ENCODE data around the gene GATB. TPM values are rescaled to one million over a fixed set of nuclear protein-coding genes. Genes with fewer than 3 reads are reported as not detected.

The GATB gene
- polyA plus RNA-seq, 1 donor (not counting 4 experiments of a cell fraction or from before 2014, with no cell fraction given) = 31.0 TPM

DNA sequence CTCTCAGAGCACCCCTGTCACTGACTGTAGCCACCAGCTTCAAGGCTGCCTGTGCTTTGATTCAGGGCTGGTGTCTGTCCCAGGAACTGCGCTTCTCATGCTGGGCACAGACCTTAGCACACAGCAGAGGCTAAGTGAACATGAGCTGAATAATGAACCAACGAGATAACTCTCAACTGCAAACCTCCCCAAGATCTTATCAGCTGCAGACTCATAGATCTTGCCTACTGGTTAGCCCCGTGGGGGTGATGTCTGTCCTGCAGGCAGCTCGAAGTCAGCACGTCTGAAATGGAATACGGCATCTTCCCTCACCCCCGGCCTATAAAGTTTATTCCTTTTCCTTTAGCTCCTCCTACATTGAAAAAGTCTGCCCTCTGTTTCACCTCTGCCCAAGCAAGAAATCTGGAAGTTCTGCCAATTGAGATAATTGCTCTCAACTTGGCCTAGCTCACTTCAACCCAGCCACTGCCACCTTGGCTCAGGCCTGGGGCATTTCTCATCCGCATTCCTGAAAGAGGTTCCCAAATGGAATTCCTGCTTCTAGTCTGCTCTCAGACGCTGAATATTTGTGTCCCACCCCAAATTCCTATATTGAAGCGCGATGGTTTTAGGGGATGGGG is 73.7 kb downstream of the GATB start:
- no peak for DNase-seq (ENCODE audit: low read depth, low spot score)
- no peak for TF ChIP-seq EZH2 (IDR thresholded peaks at IDR 0.05; ENCODE audit: low read length)
- TF ChIP-seq, protein P1, sequence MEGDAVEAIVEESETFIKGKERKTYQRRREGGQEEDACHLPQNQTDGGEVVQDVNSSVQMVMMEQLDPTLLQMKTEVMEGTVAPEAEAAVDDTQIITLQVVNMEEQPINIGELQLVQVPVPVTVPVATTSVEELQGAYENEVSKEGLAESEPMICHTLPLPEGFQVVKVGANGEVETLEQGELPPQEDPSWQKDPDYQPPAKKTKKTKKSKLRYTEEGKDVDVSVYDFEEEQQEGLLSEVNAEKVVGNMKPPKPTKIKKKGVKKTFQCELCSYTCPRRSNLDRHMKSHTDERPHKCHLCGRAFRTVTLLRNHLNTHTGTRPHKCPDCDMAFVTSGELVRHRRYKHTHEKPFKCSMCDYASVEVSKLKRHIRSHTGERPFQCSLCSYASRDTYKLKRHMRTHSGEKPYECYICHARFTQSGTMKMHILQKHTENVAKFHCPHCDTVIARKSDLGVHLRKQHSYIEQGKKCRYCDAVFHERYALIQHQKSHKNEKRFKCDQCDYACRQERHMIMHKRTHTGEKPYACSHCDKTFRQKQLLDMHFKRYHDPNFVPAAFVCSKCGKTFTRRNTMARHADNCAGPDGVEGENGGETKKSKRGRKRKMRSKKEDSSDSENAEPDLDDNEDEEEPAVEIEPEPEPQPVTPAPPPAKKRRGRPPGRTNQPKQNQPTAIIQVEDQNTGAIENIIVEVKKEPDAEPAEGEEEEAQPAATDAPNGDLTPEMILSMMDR (optimal IDR thresholded peaks at IDR 0.05 in 1 of 3, IDR thresholded peaks at IDR 0.05 in 1 of 3, conservative IDR thresholded peaks at IDR 0.05 in 1 of 3; ENCODE audit: extremely low read depth in 1 of 3, insufficient read depth in 2 of 3, low read length in 3 of 3) = no peak
- no peaks in the 10 kb centered on the region for H3K79me2 ChIP-seq (ENCODE audit: control insufficient read depth, insufficient read depth, low read length)
- no peak overlapping the region for H3K4me2 ChIP-seq (ENCODE audit: control insufficient read depth, extremely low read depth, insufficient read depth, low read depth, low read length)
- H2AFZ ChIP-seq (ENCODE audit: control insufficient read depth, low read length) = no peak overlapping the region
- H3K36me3 ChIP-seq (ENCODE audit: control insufficient read depth in 2 of 2, extremely low read depth in 1 of 2, insufficient read depth in 2 of 2, low read length in 2 of 2) = peaks cover 0 to 4% of the 10 kb centered on the region in 2 experiments
- dilution Hi-C loops (cut with MboI; ENCODE audit: extremely low pct_ligation_motif_present, low sequenced_read_pairs) = no loop called here
- FAIRE-seq = peak; percentile 78
- H3K27ac ChIP-seq (ENCODE audit: control insufficient read depth, insufficient read depth, low read length) = no peak overlapping the region
- no peak overlapping the region for H3K4me3 ChIP-seq (ENCODE audit: control insufficient read depth in 2 of 3, extremely low read depth in 1 of 3, insufficient read depth in 2 of 3, low read depth in 1 of 3, low read length in 3 of 3)
- H3K4me1 ChIP-seq (ENCODE audit: control insufficient read depth, extremely low read depth, insufficient read depth, low read length) = peaks cover 48% of the 10 kb centered on the region
- H3K9ac ChIP-seq (ENCODE audit: control insufficient read depth, extremely low read depth, insufficient read depth, low read length) = no peak overlapping the region
- H3K9me3 ChIP-seq (ENCODE audit: control insufficient read depth, low read depth, low read length) = no peaks in the 10 kb centered on the region
- no peaks in the 10 kb centered on the region for H3K27me3 ChIP-seq (ENCODE audit: control insufficient read depth, extremely low read depth, insufficient read depth, low read length)
- H3K9me1 ChIP-seq (ENCODE audit: control insufficient read depth, extremely low read depth, insufficient read depth, low read length) = no peaks in the 10 kb centered on the region
- no peaks in the 10 kb centered on the region for H4K20me1 ChIP-seq (ENCODE audit: control insufficient read depth, extremely low read depth, insufficient read depth, low read length)

DNA sequence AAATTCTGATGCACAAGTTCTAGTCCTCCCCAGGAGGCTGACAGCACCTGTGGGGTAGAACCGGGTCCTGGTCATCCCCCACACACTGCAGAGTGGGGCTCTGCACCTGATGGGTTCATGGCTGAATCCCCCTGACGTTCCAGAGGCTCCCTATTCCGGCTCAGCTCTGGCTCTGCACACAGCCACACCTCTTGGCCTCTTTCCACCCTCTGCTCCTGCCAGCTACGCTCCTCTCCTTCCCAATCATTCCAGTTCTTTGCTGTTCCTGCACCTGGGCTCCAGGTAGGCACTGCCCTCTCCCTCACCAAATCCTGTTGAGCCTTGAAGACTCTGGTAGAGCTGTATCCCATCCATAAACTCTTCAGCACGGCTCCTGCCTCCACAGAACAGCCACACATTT is 75.5 kb downstream of the GATB start:
- peaks cover 36% of the 10 kb centered on the region for H3K4me1 ChIP-seq (ENCODE audit: control insufficient read depth, extremely low read depth, insufficient read depth, low read length)
- TF ChIP-seq EZH2 (IDR thresholded peaks at IDR 0.05; ENCODE audit: low read length) = no peak
- TF ChIP-seq, protein P1 (optimal IDR thresholded peaks at IDR 0.05 in 1 of 3, IDR thresholded peaks at IDR 0.05 in 1 of 3, conservative IDR thresholded peaks at IDR 0.05 in 1 of 3; ENCODE audit: extremely low read depth in 1 of 3, insufficient read depth in 2 of 3, low read length in 3 of 3) = no peak

More for the DNA sequence above, 75.5 kb downstream of the GATB start:
- peaks cover 0 to 10% of the 10 kb centered on the region in 2 experiments for H3K36me3 ChIP-seq (ENCODE audit: control insufficient read depth in 2 of 2, extremely low read depth in 1 of 2, insufficient read depth in 2 of 2, low read length in 2 of 2)
- no peak overlapping the region for H3K4me2 ChIP-seq (ENCODE audit: control insufficient read depth, extremely low read depth, insufficient read depth, low read depth, low read length)
- peak; percentile 13 for FAIRE-seq
- no peaks in the 10 kb centered on the region for H3K9me3 ChIP-seq (ENCODE audit: control insufficient read depth, low read depth, low read length)
- no peak overlapping the region for H3K9ac ChIP-seq (ENCODE audit: control insufficient read depth, extremely low read depth, insufficient read depth, low read length)
- H4K20me1 ChIP-seq (ENCODE audit: control insufficient read depth, extremely low read depth, insufficient read depth, low read length) = no peaks in the 10 kb centered on the region
- H3K9me1 ChIP-seq (ENCODE audit: control insufficient read depth, extremely low read depth, insufficient read depth, low read length) = no peaks in the 10 kb centered on the region
- dilution Hi-C loops (cut with MboI; ENCODE audit: extremely low pct_ligation_motif_present, low sequenced_read_pairs) = no loop called here
- H3K27ac ChIP-seq (ENCODE audit: control insufficient read depth, insufficient read depth, low read length) = no peak overlapping the region
- no peaks in the 10 kb centered on the region for H3K79me2 ChIP-seq (ENCODE audit: control insufficient read depth, insufficient read depth, low read length)
- H2AFZ ChIP-seq (ENCODE audit: control insufficient read depth, low read length) = no peak overlapping the region
- no peaks in the 10 kb centered on the region for H3K27me3 ChIP-seq (ENCODE audit: control insufficient read depth, extremely low read depth, insufficient read depth, low read length)
- DNase-seq (ENCODE audit: low read depth, low spot score) = no peak
- no peak overlapping the region for H3K4me3 ChIP-seq (ENCODE audit: control insufficient read depth in 2 of 3, extremely low read depth in 1 of 3, insufficient read depth in 2 of 3, low read depth in 1 of 3, low read length in 3 of 3)

Data from keratinocyte (primary cell).